22Rv1 (cell line): ENCODE results near the gene ABCG8.

Source experiments
- CTCF ChIP-seq: fragments of 450-650 bp; IDR thresholded peaks from 2 replicates; pipeline ENCODE4 v1.5.1; 2017; ENCODE audit warnings: mild to moderate bottlenecking
- ZFX ChIP-seq: fragments of 450-650 bp; IDR thresholded peaks from 2 replicates; pipeline ENCODE4 v1.6.1; 2017; ENCODE audit warnings: antibody characterized with exemption, borderline replicate concordance

GRCh38 chr2:43877782-43878464, 39.2 kb downstream of the ABCG8 start:
- TF ChIP-seq CTCF (peak; percentile 82), ZFX (no peak)
